Measurements from ENCODE around the gene MT1H.

DNA sequence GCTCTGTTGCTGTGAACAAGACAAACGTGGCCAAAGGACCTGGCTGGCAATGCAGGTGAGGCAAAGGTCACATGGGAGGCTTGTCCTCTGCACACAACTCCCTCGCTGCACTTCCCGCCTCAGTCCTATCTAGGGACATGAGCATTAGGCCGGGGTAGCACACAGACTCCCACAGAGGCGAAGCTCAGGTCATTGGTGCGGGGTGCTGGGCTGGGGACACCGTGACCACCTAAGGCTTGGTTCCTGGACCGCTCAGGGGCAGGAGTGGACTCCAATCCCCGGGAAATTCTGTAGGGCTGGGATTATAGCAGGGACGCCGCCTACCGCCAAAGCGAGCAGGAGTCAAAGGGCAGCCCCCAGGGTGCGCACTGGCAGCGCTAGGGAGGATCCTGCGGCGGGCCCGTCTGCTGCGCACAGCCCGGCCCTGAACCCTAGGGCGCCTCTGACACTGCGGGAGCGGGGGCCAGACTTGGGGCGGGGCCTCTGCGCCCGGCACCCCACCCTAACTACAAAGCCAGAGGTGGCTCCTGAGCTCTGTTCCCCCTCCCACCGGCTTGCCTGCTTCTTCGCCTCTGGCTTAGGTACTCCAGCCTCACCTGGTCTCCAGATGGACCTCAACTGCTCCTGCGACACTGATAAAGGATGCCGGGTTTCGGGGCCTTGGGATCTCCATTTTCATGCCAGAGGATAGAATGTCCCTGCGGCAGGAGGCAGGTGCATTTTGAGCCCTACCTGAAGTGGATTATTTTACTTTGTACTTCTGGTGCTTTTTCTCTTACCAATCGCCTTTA lies 21.8 kb upstream of the MT1H start:
- TF ChIP-seq POLR2A (IDR thresholded peaks at IDR 0.05; ENCODE audit: low read depth, low read length), result no peak
- no peak for TF ChIP-seq POLR2AphosphoS5 (IDR thresholded peaks at IDR 0.05; ENCODE audit: low read depth, low read length)

Measured in GM12892 (cell line).